Naive thymus-derived CD4-positive, alpha-beta T cell (primary cell): ENCODE results near the gene NFKBIZ. TPM values are rescaled to one million over a fixed set of nuclear protein-coding genes. Genes with fewer than 3 reads are reported as not detected.
A peak's percentile ranks its signal among the peaks of the same experiment; 100 is the strongest.

Experiments
- ATAC-seq: fragments of 150-1000 bp; cut with Tn5 transposase; 2 replicates; pipeline ENCODE4 v1.10.0; 2021; ENCODE audit warnings: mild to moderate bottlenecking, moderate library complexity
- CTCF ChIA-PET: fragments of 350-600 bp; sonication (Branson Sonifier 250); formaldehyde crosslinking; loops from one replicate; lab custom pipeline; 2021; ENCODE audit warnings: antibody characterized with exemption; lab: Charles Lee
- POLR2A ChIA-PET: fragments of 350-600 bp; sonication (Branson Sonifier 250); formaldehyde crosslinking; loops from one replicate; lab custom pipeline; 2021; ENCODE audit warnings: antibody characterized with exemption, inconsistent platforms; lab: Charles Lee
- DNase-seq, 9 donors: peaks; one replicate each; pipeline versions ENCODE4 v3.0.0 to v3.0.0-alpha.2; 2020 to 2022; ENCODE audit warnings: mixed read lengths in 1 of 9
- H3K27ac ChIP-seq: one replicate; pipeline ENCODE4 v1.7.0; 2013; ENCODE audit warnings: mild to moderate bottlenecking, low read depth, low read length, moderate library complexity
- H3K27me3 ChIP-seq, 2 donors: one replicate each; pipeline ENCODE4 v1.7.0; 2013; ENCODE audit warnings: low read length in 2 of 2, mild to moderate bottlenecking in 2 of 2, moderate library complexity in 2 of 2; ENCODE audit not compliant: control insufficient read depth in 2 of 2, insufficient read depth in 2 of 2
- H3K36me3 ChIP-seq, 3 experiments: 1 replicate in 2 of 3; 2 replicates in 1 of 3; pipeline ENCODE4 v1.7.0; 2013; ENCODE audit warnings: low read length in 3 of 3, mild to moderate bottlenecking in 3 of 3, moderate library complexity in 1 of 3; ENCODE audit not compliant: insufficient read depth in 3 of 3, control insufficient read depth in 2 of 3
- H3K4me1 ChIP-seq, 2 donors: one replicate each; pipeline ENCODE4 v1.7.0; 2013; ENCODE audit warnings: low read length in 2 of 2, mild to moderate bottlenecking in 2 of 2, moderate library complexity in 1 of 2; ENCODE audit not compliant: control insufficient read depth in 2 of 2, insufficient read depth in 2 of 2
- H3K4me3 ChIP-seq: 2 replicates; pipeline ENCODE4 v1.7.0; 2013; ENCODE audit warnings: mild to moderate bottlenecking, low read length
- H3K9me3 ChIP-seq, 3 experiments: 1 replicate in 2 of 3; 2 replicates in 1 of 3; pipeline ENCODE4 v1.7.0; 2013; ENCODE audit warnings: low read length in 3 of 3; ENCODE audit not compliant: control insufficient read depth in 2 of 3
- H3K27ac Mint-ChIP-seq, 9 donors: one replicate each; pipeline ENCODE4 v1.8.0; 2020 to 2022; ENCODE audit warnings: mixed read lengths in 9 of 9, mild to moderate bottlenecking in 8 of 9, moderate library complexity in 5 of 9, inconsistent platforms in 2 of 9
- H3K27me3 Mint-ChIP-seq, 5 donors: one replicate each; pipeline ENCODE4 v1.8.0; 2021 to 2022; ENCODE audit warnings: mixed read lengths in 5 of 5, mild to moderate bottlenecking in 1 of 5
- H3K36me3 Mint-ChIP-seq, 5 donors: one replicate each; pipeline ENCODE4 v1.8.0; 2020 to 2022; ENCODE audit warnings: mixed read lengths in 5 of 5, mild to moderate bottlenecking in 3 of 5, inconsistent platforms in 1 of 5
- H3K4me1 Mint-ChIP-seq, 7 donors: one replicate each; pipeline ENCODE4 v1.8.0; 2020 to 2022; ENCODE audit warnings: mixed read lengths in 7 of 7, mild to moderate bottlenecking in 3 of 7, inconsistent platforms in 1 of 7
- H3K4me3 Mint-ChIP-seq, 10 donors: one replicate each; pipeline ENCODE4 v1.8.0; 2020 to 2022; ENCODE audit warnings: mild to moderate bottlenecking in 10 of 10, mixed read lengths in 10 of 10, moderate library complexity in 6 of 10, inconsistent platforms in 2 of 10
- H3K9me3 Mint-ChIP-seq, 11 donors: one replicate each; pipeline ENCODE4 v1.8.0; 2020 to 2022; ENCODE audit warnings: mixed read lengths in 11 of 11, mild to moderate bottlenecking in 4 of 11, inconsistent platforms in 1 of 11, moderate library complexity in 1 of 11
- intact Hi-C, 2 donors: fragments of 100-400 bp; cut with micrococcal nuclease; formaldehyde crosslinking; loops; one replicate each; pipeline ENCODE4 v1.15.1; 2023
- polyA plus RNA-seq, 2 donors: library from polyadenylated mRNA; unstranded; fragments of 300-500 nt; fragmentation: Illumina TruSeq; gene quantifications; one replicate each; pipeline ENCODE4 v1.2.3, GENCODE V29; 2021
- total RNA-seq, 6 experiments: library from RNA in 5 of 6; stranded (reverse) in 5 of 6; gene quantifications; 1 replicate in 5 of 6; 2 replicates in 1 of 6; pipeline ENCODE4 v1.2.3 and lab custom pipeline; 2021 to 2026

Gene NFKBIZ
- total and polyA plus RNA-seq, 7 experiments from 2014 or later: 21.0 to 913 (median 117) TPM

GRCh38 chr3:101851850-101852714 is 2.8 kb downstream of the NFKBIZ start:
- H3K4me3 ChIP-seq: peak overlapping the region; percentile 98
- H3K27ac ChIP-seq: peak overlapping the region; percentile 100
- H3K4me3 Mint-ChIP-seq: peak overlapping the region; percentile 90 to 100 (median 98)
- H3K27me3 ChIP-seq: no peaks in the 10 kb centered on the region
- H3K4me1 ChIP-seq: peaks cover 20 to 47% of the 10 kb centered on the region in 2 donors
- H3K27me3 Mint-ChIP-seq: no peaks in the 10 kb centered on the region
- H3K4me1 Mint-ChIP-seq: peaks cover 43 to 77% (median 67%) of the 10 kb centered on the region in 7 donors
- intact Hi-C loops: loop anchor here (1.0 to 10.0 kb wide), 7 partner anchors 9 to 1447 kb away; partner anchors contain the start of genes LNP1 (in 1 of the 2), TOMM70 (in 1 of the 2) and ZBTB11 (in 1 of the 2)
- peaks cover 26 to 65% (median 60%) of the 10 kb centered on the region in 5 donors for H3K36me3 Mint-ChIP-seq
- peaks cover 0 to 5% (median 0%) of the 10 kb centered on the region in 11 donors for H3K9me3 Mint-ChIP-seq
- ATAC-seq (no peak), DNase-seq (peak in 1 of 9 donors; percentile 6)
- POLR2A ChIA-PET: interaction anchor here (0.7 to 3.3 kb wide), 25 partner anchors 9 to 377 kb away, joined by 3 to 21 read pairs (median 4); partner anchors contain the start of genes NXPE3 and RPL24
- CTCF ChIA-PET: interaction anchor here (0.6 to 2.0 kb wide), 5 partner anchors 17 to 373 kb away, joined by 3 to 11 read pairs (median 4); no protein-coding TSS in a partner anchor
- H3K9me3 ChIP-seq: no peaks in the 10 kb centered on the region
- H3K27ac Mint-ChIP-seq: peak overlapping the region; percentile 98 to 100 (median 99)
- H3K36me3 ChIP-seq: peaks cover 39 to 65% (median 46%) of the 10 kb centered on the region in 3 experiments

- Histone ChIP-seq H3K27me3 (no peaks in the 10 kb centered on the region), H3K27ac (peak overlapping the region; percentile 100), H3K9me3 (no peaks in the 10 kb centered on the region), H3K36me3 (peaks cover 47 to 76% (median 54%) of the 10 kb centered on the region in 3 experiments), H3K4me3 (no peak overlapping the region), H3K4me1 (peaks cover 20 to 52% of the 10 kb centered on the region in 2 donors)
- ATAC-seq (no peak), DNase-seq (peak in 1 of 9 donors; percentile 4)
- Mint-ChIP-seq H3K27ac (peak overlapping the region; percentile 42 to 100 (median 99)), H3K4me3 (peak overlapping the region; percentile 36 to 100 (median 90)), H3K27me3 (no peaks in the 10 kb centered on the region), H3K36me3 (peaks cover 32 to 76% (median 71%) of the 10 kb centered on the region in 5 donors), H3K4me1 (peaks cover 43 to 80% (median 73%) of the 10 kb centered on the region in 7 donors), H3K9me3 (peaks cover 0 to 5% (median 0%) of the 10 kb centered on the region in 11 donors)
- ChIA-PET POLR2A (interaction anchor here (0.6 to 3.3 kb wide), 9 partner anchors 11 to 372 kb away, joined by 3 to 21 read pairs (median 3); partner anchors contain the start of gene RPL24), CTCF (interaction anchor here (2.0 kb wide), 1 partner anchor 372 kb away, joined by 11 read pairs; no protein-coding TSS in a partner anchor)
- intact Hi-C loops: loop anchor here in 1 of 2 donors (1.0 to 10.0 kb wide), 2 partner anchors 372 to 1448 kb away; partner anchors contain the start of genes LNP1 and TOMM70
These were observed 3.9 kb downstream of the NFKBIZ start for GRCh38 chr3:101852983-101853840.

GRCh38 chr3:101853982-101854381 is 4.7 kb downstream of the NFKBIZ start:
- H3K4me3 ChIP-seq: no peak overlapping the region
- no peaks in the 10 kb centered on the region for H3K27me3 Mint-ChIP-seq
- DNase-seq (no peak), ATAC-seq (no peak)
- peaks cover 42 to 82% (median 75%) of the 10 kb centered on the region in 7 donors for H3K4me1 Mint-ChIP-seq
- no peaks in the 10 kb centered on the region for H3K27me3 ChIP-seq
- ChIA-PET CTCF (interaction anchor here (0.8 kb wide), 1 partner anchor 371 kb away, joined by 3 read pairs; no protein-coding TSS in a partner anchor), POLR2A (interaction anchor here (0.6 to 3.3 kb wide), 4 partner anchors 13 to 371 kb away, joined by 3 to 21 read pairs (median 3); no protein-coding TSS in a partner anchor)
- peak overlapping the region; percentile 43 for H3K27ac ChIP-seq
- intact Hi-C loops: loop anchor here in 1 of 2 donors (10.0 kb wide), 1 partner anchor 1449 kb away; the partner anchor contains the start of genes LNP1 and TOMM70
- H3K9me3 ChIP-seq: no peaks in the 10 kb centered on the region
- peaks cover 0 to 5% (median 0%) of the 10 kb centered on the region in 11 donors for H3K9me3 Mint-ChIP-seq
- H3K4me1 ChIP-seq: peaks cover 20 to 52% of the 10 kb centered on the region in 2 donors
- peak overlapping the region in 7 of 10 donors; percentile 47 to 100 (median 94) for H3K4me3 Mint-ChIP-seq
- peaks cover 52 to 84% (median 58%) of the 10 kb centered on the region in 3 experiments for H3K36me3 ChIP-seq
- peak overlapping the region in 8 of 9 donors; percentile 8 to 100 (median 92) for H3K27ac Mint-ChIP-seq
- H3K36me3 Mint-ChIP-seq: peaks cover 39 to 84% (median 79%) of the 10 kb centered on the region in 5 donors

- intact Hi-C loops: loop anchor here in 1 of 2 donors (10.0 kb wide), 1 partner anchor 1450 kb away; the partner anchor contains the start of genes LNP1 and TOMM70
- ATAC-seq (no peak), DNase-seq (peak in 1 of 9 donors; percentile 14)
- H3K27ac ChIP-seq: peak overlapping the region; percentile 43
- H3K4me1 ChIP-seq: peaks cover 20 to 52% of the 10 kb centered on the region in 2 donors
- H3K36me3 Mint-ChIP-seq: peaks cover 41 to 92% (median 87%) of the 10 kb centered on the region in 5 donors
- peaks cover 42 to 87% (median 82%) of the 10 kb centered on the region in 7 donors for H3K4me1 Mint-ChIP-seq
- H3K27me3 ChIP-seq: no peaks in the 10 kb centered on the region
- POLR2A ChIA-PET: interaction anchor here (1.5 kb wide), 1 partner anchor 31 kb away, joined by 3 read pairs; no protein-coding TSS in a partner anchor
- CTCF ChIA-PET: interaction anchor here (0.8 kb wide), 2 partner anchors 42 to 370 kb away, joined by 3 read pairs; no protein-coding TSS in a partner anchor
- no peaks in the 10 kb centered on the region for H3K27me3 Mint-ChIP-seq
- peak overlapping the region in 8 of 10 donors; percentile 30 to 100 (median 59) for H3K4me3 Mint-ChIP-seq
- peak overlapping the region; percentile 8 to 100 (median 84) for H3K27ac Mint-ChIP-seq
- H3K4me3 ChIP-seq: no peak overlapping the region
- peaks cover 56 to 90% (median 65%) of the 10 kb centered on the region in 3 experiments for H3K36me3 ChIP-seq
- peaks cover 0 to 5% (median 0%) of the 10 kb centered on the region in 11 donors for H3K9me3 Mint-ChIP-seq
- H3K9me3 ChIP-seq: no peaks in the 10 kb centered on the region
These were observed 5.4 kb downstream of the NFKBIZ start for GRCh38 chr3:101854608-101855304.

GRCh38 chr3:101857301-101857741 is 8.0 kb downstream of the NFKBIZ start:
- ChIA-PET POLR2A (interaction anchor here (0.6 to 1.2 kb wide), 4 partner anchors 10 to 180 kb away, joined by 3 to 4 read pairs (median 4); no protein-coding TSS in a partner anchor), CTCF (interaction anchor here (1.3 kb wide), 1 partner anchor 26 kb away, joined by 3 read pairs; no protein-coding TSS in a partner anchor)
- DNase-seq (peak in 1 of 9 donors; percentile 3), ATAC-seq (peak; percentile 10)
- Histone ChIP-seq H3K27ac (no peak overlapping the region), H3K4me1 (peaks cover 5 to 42% of the 10 kb centered on the region in 2 donors), H3K4me3 (no peak overlapping the region), H3K9me3 (no peaks in the 10 kb centered on the region), H3K36me3 (peaks cover 62 to 80% (median 63%) of the 10 kb centered on the region in 3 experiments), H3K27me3 (no peaks in the 10 kb centered on the region)
- Mint-ChIP-seq H3K4me1 (peaks cover 30 to 84% (median 72%) of the 10 kb centered on the region in 7 donors), H3K4me3 (peak overlapping the region in 9 of 10 donors; percentile 10 to 46 (median 26)), H3K27me3 (no peaks in the 10 kb centered on the region), H3K9me3 (no peaks in the 10 kb centered on the region), H3K27ac (peak overlapping the region in 8 of 9 donors; percentile 8 to 88 (median 66)), H3K36me3 (peaks cover 32 to 88% (median 69%) of the 10 kb centered on the region in 5 donors)
- intact Hi-C loops: loop anchor here in 1 of 2 donors (10.0 kb wide), 1 partner anchor 1453 kb away; the partner anchor contains the start of genes LNP1 and TOMM70
